Ovary (tissue), 3 donors: Measurements from ENCODE around the gene CCDC167.

Experiments used
- EP300 ChIP-seq: sonication (generic); formaldehyde crosslinking; IDR thresholded peaks from one replicate; pipeline ENCODE4 v1.6.1; 2017; ENCODE audit warnings: antibody characterized with exemption
- POLR2A ChIP-seq: fragments of 450-650 bp; IDR thresholded peaks from one replicate; pipeline ENCODE4 v1.6.1; 2017; ENCODE audit warnings: antibody characterized with exemption, mild to moderate bottlenecking, moderate library complexity
- TF ChIP-seq, protein P1 (sequence below), 3 donors: fragments of 450-650 bp in 2 of 3; fragments of 200-600 bp in 1 of 3; IDR thresholded peaks; one replicate each; pipeline versions ENCODE4 v1.5.1 to v1.8.0; 2016 to 2022; ENCODE audit warnings: antibody characterized with exemption in 3 of 3, mild to moderate bottlenecking in 1 of 3
- donor health status: DM: no; HTN: no; CAD: no.

DNA sequence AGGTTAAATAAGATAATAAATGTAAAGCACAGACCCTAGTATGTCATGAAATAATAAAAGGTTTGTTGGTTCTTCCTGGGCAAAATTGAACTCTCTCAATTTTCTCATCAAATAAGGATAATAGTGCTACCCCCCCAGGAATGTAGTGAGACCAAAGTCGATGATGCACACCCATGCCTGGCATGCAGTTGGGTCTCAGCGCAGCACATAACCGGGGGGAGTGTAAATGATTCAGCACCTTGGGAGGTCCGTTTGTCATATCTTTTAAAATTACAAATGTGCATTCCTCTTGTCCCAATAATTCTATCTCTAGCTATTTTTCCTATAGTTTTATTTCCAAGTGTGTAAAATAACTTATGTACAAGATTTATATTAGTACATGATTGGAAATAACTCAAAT lies 31.3 kb upstream of the CCDC167 start:
- TF ChIP-seq, protein P1, sequence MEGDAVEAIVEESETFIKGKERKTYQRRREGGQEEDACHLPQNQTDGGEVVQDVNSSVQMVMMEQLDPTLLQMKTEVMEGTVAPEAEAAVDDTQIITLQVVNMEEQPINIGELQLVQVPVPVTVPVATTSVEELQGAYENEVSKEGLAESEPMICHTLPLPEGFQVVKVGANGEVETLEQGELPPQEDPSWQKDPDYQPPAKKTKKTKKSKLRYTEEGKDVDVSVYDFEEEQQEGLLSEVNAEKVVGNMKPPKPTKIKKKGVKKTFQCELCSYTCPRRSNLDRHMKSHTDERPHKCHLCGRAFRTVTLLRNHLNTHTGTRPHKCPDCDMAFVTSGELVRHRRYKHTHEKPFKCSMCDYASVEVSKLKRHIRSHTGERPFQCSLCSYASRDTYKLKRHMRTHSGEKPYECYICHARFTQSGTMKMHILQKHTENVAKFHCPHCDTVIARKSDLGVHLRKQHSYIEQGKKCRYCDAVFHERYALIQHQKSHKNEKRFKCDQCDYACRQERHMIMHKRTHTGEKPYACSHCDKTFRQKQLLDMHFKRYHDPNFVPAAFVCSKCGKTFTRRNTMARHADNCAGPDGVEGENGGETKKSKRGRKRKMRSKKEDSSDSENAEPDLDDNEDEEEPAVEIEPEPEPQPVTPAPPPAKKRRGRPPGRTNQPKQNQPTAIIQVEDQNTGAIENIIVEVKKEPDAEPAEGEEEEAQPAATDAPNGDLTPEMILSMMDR (IDR thresholded peaks at IDR 0.05), result no peak
- TF ChIP-seq EP300, result no peak
- TF ChIP-seq POLR2A, result no peak
